ENCODE results near the gene CXCL9. TPM values are rescaled to one million over a fixed set of nuclear protein-coding genes. Genes with fewer than 3 reads are reported as not detected.

Gene CXCL9
- polyA plus RNA-seq, 3 donors = 0.46 to 0.95 (median 0.55) TPM

GRCh38 chr4:75995727-75996126 is 11.6 kb downstream of the CXCL9 start:
- no peak overlapping the region for H3K4me3 ChIP-seq (replicated peaks in 1 of 3; ENCODE audit: low read depth in 2 of 3, low read length in 3 of 3)
- H3K27ac ChIP-seq (ENCODE audit: low read depth in 1 of 2, low read length in 2 of 2) = no peak overlapping the region
- peaks cover 1% of the 10 kb centered on the region for H3K79me2 ChIP-seq (ENCODE audit: insufficient read depth, low read length)
- H3K4me2 ChIP-seq (replicated peaks; ENCODE audit: extremely low read depth, low read length, poor library complexity, severe bottlenecking) = no peak overlapping the region
- Mint-ChIP-seq H3K4me3 (no peak overlapping the region), H3K9me3 (no peaks in the 10 kb centered on the region), H3K27ac (no peak overlapping the region), H3K4me1 (peaks cover 3% of the 10 kb centered on the region), H3K36me3 (no peaks in the 10 kb centered on the region), H3K27me3 (ENCODE audit: low read depth in 3 of 3) (peaks cover 1 to 7% (median 4%) of the 10 kb centered on the region in 3 donors)
- peak; percentile 77 for TF ChIP-seq CTCF (IDR thresholded peaks at IDR 0.05)
- H3K27me3 ChIP-seq (ENCODE audit: control insufficient read depth in 2 of 2, insufficient read depth in 2 of 2, low read length in 2 of 2) = peaks cover 0 to 2% of the 10 kb centered on the region in 2 donors
- peak; percentile 31 to 67 (median 46) for DNase-seq
- H4K20me1 ChIP-seq (ENCODE audit: insufficient read depth, low read length) = no peaks in the 10 kb centered on the region
- no peaks in the 10 kb centered on the region for H3K9me3 ChIP-seq (replicated peaks in 1 of 2; ENCODE audit: control insufficient read depth in 1 of 2, insufficient read depth in 1 of 2, low read length in 2 of 2)
- peaks cover 6% of the 10 kb centered on the region in 2 donors for H3K4me1 ChIP-seq (ENCODE audit: control insufficient read depth in 1 of 2, insufficient read depth in 2 of 2, low read length in 2 of 2)
- H3K9ac ChIP-seq (ENCODE audit: insufficient read depth, low read length, poor library complexity, severe bottlenecking) = no peak overlapping the region
- intact Hi-C loops (cut with micrococcal nuclease) = loop anchor here (1.0 to 2.0 kb wide), 2 partner anchors 71 to 72 kb away; no protein-coding TSS in a partner anchor
- H3K36me3 ChIP-seq (replicated peaks in 1 of 2; ENCODE audit: control insufficient read depth in 1 of 2, insufficient read depth in 2 of 2, low read length in 2 of 2) = no peaks in the 10 kb centered on the region
- 11% methylated on average over 2 of the region's 5 CpGs for WGBS (ENCODE audit: insufficient coverage)
- H2AFZ ChIP-seq (ENCODE audit: insufficient read depth, low read depth, low read length, poor library complexity, severe bottlenecking) = no peak overlapping the region

DNA sequence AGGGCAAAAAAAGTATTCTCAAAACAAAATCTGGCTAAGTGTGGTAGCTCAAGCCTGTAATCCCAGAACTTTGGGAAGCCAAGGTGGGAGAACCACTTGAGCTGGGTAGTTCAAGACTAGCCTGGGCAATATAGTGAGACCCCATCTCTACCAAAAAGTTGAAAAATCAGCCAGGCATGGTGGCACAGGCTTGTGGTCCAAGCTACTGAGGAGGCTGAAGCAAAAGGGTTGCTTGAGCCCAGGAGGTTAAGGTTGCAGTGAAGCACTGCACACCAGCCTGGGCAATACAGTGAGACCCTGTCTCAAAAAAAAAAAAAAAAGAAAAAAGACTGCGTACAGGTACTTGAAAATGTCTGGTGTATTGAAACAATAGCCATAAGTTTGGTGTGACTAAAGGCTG is 14.8 kb downstream of the CXCL9 start:
- peaks cover 0 to 6% of the 10 kb centered on the region in 2 donors for H3K36me3 ChIP-seq (replicated peaks in 1 of 2; ENCODE audit: control insufficient read depth in 1 of 2, insufficient read depth in 2 of 2, low read length in 2 of 2)
- no peak overlapping the region for H3K27ac Mint-ChIP-seq

More for the DNA sequence above, 14.8 kb downstream of the CXCL9 start:
- Histone ChIP-seq H4K20me1 (ENCODE audit: insufficient read depth, low read length) (peaks cover 15% of the 10 kb centered on the region), H3K27ac (ENCODE audit: low read depth in 1 of 2, low read length in 2 of 2) (no peak overlapping the region), H3K4me2 (replicated peaks; ENCODE audit: extremely low read depth, low read length, poor library complexity, severe bottlenecking) (no peak overlapping the region), H3K9me3 (replicated peaks in 1 of 2; ENCODE audit: control insufficient read depth in 1 of 2, insufficient read depth in 1 of 2, low read length in 2 of 2) (no peaks in the 10 kb centered on the region), H3K4me3 (replicated peaks in 1 of 3; ENCODE audit: low read depth in 2 of 3, low read length in 3 of 3) (no peak overlapping the region), H3K79me2 (ENCODE audit: insufficient read depth, low read length) (peaks cover 34% of the 10 kb centered on the region), H3K4me1 (ENCODE audit: control insufficient read depth in 1 of 2, insufficient read depth in 2 of 2, low read length in 2 of 2) (peaks cover 23 to 24% of the 10 kb centered on the region in 2 donors), H3K9ac (ENCODE audit: insufficient read depth, low read length, poor library complexity, severe bottlenecking) (no peak overlapping the region), H2AFZ (ENCODE audit: insufficient read depth, low read depth, low read length, poor library complexity, severe bottlenecking) (no peak overlapping the region), H3K27me3 (ENCODE audit: control insufficient read depth in 2 of 2, insufficient read depth in 2 of 2, low read length in 2 of 2) (peaks cover 0 to 2% of the 10 kb centered on the region in 2 donors)
- no peaks in the 10 kb centered on the region for H3K9me3 Mint-ChIP-seq
- H3K4me1 Mint-ChIP-seq = peaks cover 28% of the 10 kb centered on the region
- 100% methylated on average over 1 of the region's 1 CpG for WGBS (ENCODE audit: insufficient coverage)
- peaks cover 6 to 10% of the 10 kb centered on the region in 2 donors for H3K36me3 Mint-ChIP-seq
- H3K4me3 Mint-ChIP-seq = peak overlapping the region in 1 of 2 donors; percentile 11
- no peak for TF ChIP-seq CTCF (IDR thresholded peaks at IDR 0.05)
- peaks cover 1 to 5% (median 2%) of the 10 kb centered on the region in 3 donors for H3K27me3 Mint-ChIP-seq (ENCODE audit: low read depth in 3 of 3)
- intact Hi-C loops (cut with micrococcal nuclease) = loop anchor here in 1 of 2 donors (5.0 kb wide), 1 partner anchor 155 kb away; the partner anchor contains the start of gene NUP54
- no peak for DNase-seq
